GM06990 (cell line): ENCODE measurements around the gene COL16A1.

ENCODE experiments used
- DNase-seq: peaks from one replicate; pipeline ENCODE4 v3.0.0-alpha.2; 2011; ENCODE audit not compliant: insufficient read length; ENCODE audit errors: extremely low read depth
- H3K27me3 ChIP-seq: replicated peaks from 2 replicates; pipeline ENCODE4 v1.6.0; 2011; ENCODE audit warnings: low read length; ENCODE audit not compliant: control insufficient read depth, insufficient read depth
- H3K36me3 ChIP-seq: 2 replicates; pipeline ENCODE4 v1.5.1; 2011; ENCODE audit warnings: low read length; ENCODE audit not compliant: control insufficient read depth, insufficient read depth
- H3K4me3 ChIP-seq: replicated peaks from 2 replicates; pipeline ENCODE4 v1.5.1; 2011; ENCODE audit warnings: low read depth, mild to moderate bottlenecking, control low read depth, low read length
- CTCF ChIP-seq: IDR thresholded peaks from 2 replicates; pipeline ENCODE4 v1.5.1; 2011; ENCODE audit warnings: low read length, control low read depth, mild to moderate bottlenecking, inconsistent platforms; ENCODE audit not compliant: insufficient read depth, poor library complexity, severe bottlenecking

The COL16A1 gene

GRCh38 chr1:31725777-31726535 is 22.1 kb upstream of the COL16A1 start:
- no peaks in the 10 kb centered on the region; the same call in none of the 2 replicates for H3K27me3 ChIP-seq
- no peak for DNase-seq
- H3K4me3 ChIP-seq: no peak overlapping the region
- no peak for TF ChIP-seq CTCF
- H3K36me3 ChIP-seq: no peaks in the 10 kb centered on the region

DNA sequence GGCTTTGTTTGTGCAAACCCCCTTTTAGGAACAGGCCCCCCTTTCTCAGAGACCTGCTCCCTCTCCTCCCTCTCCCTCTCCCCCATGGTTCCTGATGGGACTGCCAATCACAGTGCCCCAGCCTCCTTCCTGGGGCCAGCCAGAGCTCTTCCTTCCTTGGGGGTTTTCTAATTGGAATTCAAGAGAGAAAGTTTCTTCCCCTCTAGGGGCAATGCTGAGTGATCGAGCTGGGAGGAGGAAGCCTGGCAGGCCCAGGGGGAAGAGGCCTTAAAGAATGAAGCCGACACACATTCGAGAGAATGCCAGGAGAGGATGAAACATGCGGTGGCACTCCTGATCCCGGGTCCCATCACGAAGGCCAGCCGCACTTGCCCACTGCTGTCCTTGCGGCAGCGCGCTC is 21.3 kb upstream of the COL16A1 start:
- Histone ChIP-seq H3K36me3 (no peaks in the 10 kb centered on the region), H3K27me3 (no peaks in the 10 kb centered on the region; the same call in none of the 2 replicates), H3K4me3 (no peak overlapping the region)
- TF ChIP-seq CTCF: no peak
- no peak for DNase-seq

DNA sequence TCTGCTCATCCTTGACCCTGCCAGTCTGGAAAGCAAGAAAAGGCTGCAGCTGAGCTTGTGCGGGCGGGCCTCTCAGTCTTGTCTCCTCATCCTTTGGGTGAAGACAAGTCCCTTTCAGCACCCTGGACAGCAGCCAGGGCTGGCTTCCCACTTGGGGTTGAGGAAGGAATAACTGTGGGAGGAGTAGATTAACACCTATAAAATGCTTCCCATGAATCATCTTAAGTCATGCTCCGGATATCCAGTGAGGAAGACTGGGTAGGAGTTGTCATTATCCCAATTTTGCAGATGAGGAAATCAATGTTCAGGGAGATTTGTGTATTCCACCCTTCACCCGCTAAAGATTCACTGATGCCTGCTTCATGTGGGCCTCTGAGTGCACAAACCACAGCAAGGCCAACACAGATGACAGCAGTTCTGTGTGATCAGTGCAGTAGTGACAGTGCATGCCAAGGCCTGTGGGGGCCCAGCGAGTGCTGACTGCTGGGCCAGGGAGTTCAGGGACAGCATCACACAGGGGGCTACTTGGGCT is 20.1 kb upstream of the COL16A1 start:
- no peak for DNase-seq
- TF ChIP-seq CTCF: no peak
- Histone ChIP-seq H3K36me3 (no peaks in the 10 kb centered on the region), H3K27me3 (no peaks in the 10 kb centered on the region; the same call in none of the 2 replicates), H3K4me3 (no peak overlapping the region)

DNA sequence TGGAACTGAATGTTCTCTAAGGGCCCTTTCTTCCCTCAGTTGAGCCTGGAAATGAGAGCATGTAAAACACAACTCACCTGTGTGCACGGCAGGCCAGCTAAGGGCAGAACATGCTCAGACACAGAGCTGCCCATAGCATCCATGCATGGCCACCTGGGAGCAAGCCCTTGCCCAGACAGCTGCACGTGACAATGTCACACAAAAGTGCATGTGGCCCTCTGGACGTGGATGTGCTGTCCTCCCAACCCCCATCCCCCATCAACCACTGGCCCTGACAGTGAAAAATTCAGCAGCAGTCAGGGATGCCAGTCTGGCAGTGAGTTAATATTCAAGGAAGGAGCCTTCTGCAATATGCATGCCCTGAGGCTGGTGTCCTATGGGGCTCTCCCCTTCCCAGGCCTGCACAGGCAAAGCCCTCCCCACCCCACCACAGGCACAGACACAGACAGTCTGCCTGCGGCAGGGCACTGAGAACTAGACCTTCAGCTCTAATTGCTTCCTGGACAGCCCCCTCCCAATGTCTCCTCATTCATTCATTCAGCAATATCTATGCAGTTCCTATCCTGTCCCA is 14.6 kb upstream of the COL16A1 start:
- peaks cover 2% of the 10 kb centered on the region for H3K27me3 ChIP-seq
- no peak for DNase-seq
- H3K4me3 ChIP-seq: no peak overlapping the region
- no peak for TF ChIP-seq CTCF
- no peaks in the 10 kb centered on the region for H3K36me3 ChIP-seq

DNA sequence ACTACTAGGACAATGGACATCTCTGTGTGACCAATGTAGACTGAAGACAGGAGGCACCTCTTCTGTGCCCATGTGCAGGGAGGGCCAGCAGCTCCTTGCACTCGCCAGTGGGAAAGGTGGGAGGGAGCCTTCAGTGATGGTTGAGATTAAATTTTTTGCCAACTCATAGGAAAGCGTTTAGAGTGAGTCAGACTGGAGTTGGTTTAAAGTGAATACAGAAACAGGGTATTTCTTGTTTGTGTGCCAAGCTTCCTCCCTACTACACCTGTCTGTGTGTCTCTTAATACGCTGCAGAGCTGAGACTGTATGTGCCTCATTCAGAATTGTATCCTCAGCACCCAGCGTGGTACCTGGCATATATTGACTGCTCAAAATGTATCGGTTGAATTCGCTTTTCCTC is 13.5 kb upstream of the COL16A1 start:
- H3K4me3 ChIP-seq: no peak overlapping the region
- no peak for TF ChIP-seq CTCF
- no peak for DNase-seq
- peaks cover 2% of the 10 kb centered on the region; the same call in 1 of the 2 replicates for H3K27me3 ChIP-seq
- no peaks in the 10 kb centered on the region for H3K36me3 ChIP-seq
